ENCODE data around the gene FRMPD2.

Gene FRMPD2

GRCh38 chr10:48234787-48235186 is 39.7 kb downstream of the FRMPD2 start:
- no peaks in the 10 kb centered on the region for H3K9me3 ChIP-seq (ENCODE audit: insufficient read depth, low read length, severe bottlenecking)
- TF ChIP-seq EZH2 (IDR thresholded peaks at IDR 0.05; ENCODE audit: borderline replicate concordance, low read depth, low read length, severe bottlenecking) (no peak), CTCF (IDR thresholded peaks at IDR 0.05; ENCODE audit: borderline replicate concordance, extremely low read depth, low read length, poor library complexity, severe bottlenecking) (no peak)
- ATAC-seq (ENCODE audit: insufficient read depth, low read depth), result no peak
- H3K27me3 ChIP-seq (ENCODE audit: insufficient read depth, low read length, poor library complexity), result no peaks in the 10 kb centered on the region
- H4K20me1 ChIP-seq (ENCODE audit: insufficient read depth, low read length), result no peaks in the 10 kb centered on the region
- no peaks in the 10 kb centered on the region for H3K36me3 ChIP-seq (ENCODE audit: insufficient read depth, low read length)
- no peaks in the 10 kb centered on the region for H3K79me2 ChIP-seq (ENCODE audit: insufficient read depth, low read length)
- no peak overlapping the region for H3K9ac ChIP-seq (ENCODE audit: low read depth, low read length)
- no peak overlapping the region for H3K4me2 ChIP-seq (ENCODE audit: insufficient read depth, low read length)
- DNase-seq, result no peak
- no peak overlapping the region for H3K27ac ChIP-seq (ENCODE audit: low read length)
- no peak overlapping the region for H2AFZ ChIP-seq (ENCODE audit: low read depth, low read length)
- H3K4me1 ChIP-seq (ENCODE audit: insufficient read depth, low read length), result peaks cover 26% of the 10 kb centered on the region
- H3K4me3 ChIP-seq (ENCODE audit: low read depth in 1 of 2, low read length in 2 of 2), result no peak overlapping the region

- Histone ChIP-seq H2AFZ (ENCODE audit: low read depth, low read length) (no peak overlapping the region), H4K20me1 (ENCODE audit: insufficient read depth, low read length) (no peaks in the 10 kb centered on the region), H3K27me3 (ENCODE audit: insufficient read depth, low read length, poor library complexity) (no peaks in the 10 kb centered on the region), H3K4me1 (ENCODE audit: insufficient read depth, low read length) (peaks cover 29% of the 10 kb centered on the region), H3K27ac (ENCODE audit: low read length) (no peak overlapping the region), H3K4me3 (ENCODE audit: low read depth in 1 of 2, low read length in 2 of 2) (no peak overlapping the region), H3K9me3 (ENCODE audit: insufficient read depth, low read length, severe bottlenecking) (no peaks in the 10 kb centered on the region), H3K36me3 (ENCODE audit: insufficient read depth, low read length) (no peaks in the 10 kb centered on the region), H3K4me2 (ENCODE audit: insufficient read depth, low read length) (no peak overlapping the region), H3K9ac (ENCODE audit: low read depth, low read length) (no peak overlapping the region), H3K79me2 (ENCODE audit: insufficient read depth, low read length) (no peaks in the 10 kb centered on the region)
- ATAC-seq (ENCODE audit: insufficient read depth, low read depth) (no peak), DNase-seq (no peak)
- TF ChIP-seq EZH2 (IDR thresholded peaks at IDR 0.05; ENCODE audit: borderline replicate concordance, low read depth, low read length, severe bottlenecking), result no peak
- TF ChIP-seq CTCF (IDR thresholded peaks at IDR 0.05; ENCODE audit: borderline replicate concordance, extremely low read depth, low read length, poor library complexity, severe bottlenecking), result no peak
These were observed 40.2 kb downstream of the FRMPD2 start for GRCh38 chr10:48234295-48234694.

- H3K4me1 ChIP-seq (ENCODE audit: insufficient read depth, low read length), result peaks cover 29% of the 10 kb centered on the region
- H3K4me2 ChIP-seq (ENCODE audit: insufficient read depth, low read length), result no peak overlapping the region
- ATAC-seq (ENCODE audit: insufficient read depth, low read depth) (no peak), DNase-seq (no peak)
- no peak overlapping the region for H3K27ac ChIP-seq (ENCODE audit: low read length)
- H4K20me1 ChIP-seq (ENCODE audit: insufficient read depth, low read length), result no peaks in the 10 kb centered on the region
- no peak overlapping the region for H3K9ac ChIP-seq (ENCODE audit: low read depth, low read length)
- no peak overlapping the region for H2AFZ ChIP-seq (ENCODE audit: low read depth, low read length)
- no peaks in the 10 kb centered on the region for H3K79me2 ChIP-seq (ENCODE audit: insufficient read depth, low read length)
- no peaks in the 10 kb centered on the region for H3K9me3 ChIP-seq (ENCODE audit: insufficient read depth, low read length, severe bottlenecking)
- no peak overlapping the region for H3K4me3 ChIP-seq (ENCODE audit: low read depth in 1 of 2, low read length in 2 of 2)
- TF ChIP-seq EZH2 (IDR thresholded peaks at IDR 0.05; ENCODE audit: borderline replicate concordance, low read depth, low read length, severe bottlenecking) (no peak), CTCF (IDR thresholded peaks at IDR 0.05; ENCODE audit: borderline replicate concordance, extremely low read depth, low read length, poor library complexity, severe bottlenecking) (peak; percentile 24)
- H3K27me3 ChIP-seq (ENCODE audit: insufficient read depth, low read length, poor library complexity), result no peaks in the 10 kb centered on the region
- no peaks in the 10 kb centered on the region for H3K36me3 ChIP-seq (ENCODE audit: insufficient read depth, low read length)
These were observed 40.9 kb downstream of the FRMPD2 start for GRCh38 chr10:48233559-48234005.

Measured in DND-41 (cell line).